ENCODE results near the gene CFAP43. TPM values are rescaled to one million over a fixed set of nuclear protein-coding genes. Genes with fewer than 3 reads are reported as not detected.
A peak's percentile ranks its signal among the peaks of the same experiment; 100 is the strongest.

Gene CFAP43
- total and polyA plus RNA-seq, 9 of the 15 experiments (the other 6 are each of a cell fraction or from before 2014, with no cell fraction given): 0.07 to 0.86 (median 0.11) TPM; not detected in 1

DNA sequence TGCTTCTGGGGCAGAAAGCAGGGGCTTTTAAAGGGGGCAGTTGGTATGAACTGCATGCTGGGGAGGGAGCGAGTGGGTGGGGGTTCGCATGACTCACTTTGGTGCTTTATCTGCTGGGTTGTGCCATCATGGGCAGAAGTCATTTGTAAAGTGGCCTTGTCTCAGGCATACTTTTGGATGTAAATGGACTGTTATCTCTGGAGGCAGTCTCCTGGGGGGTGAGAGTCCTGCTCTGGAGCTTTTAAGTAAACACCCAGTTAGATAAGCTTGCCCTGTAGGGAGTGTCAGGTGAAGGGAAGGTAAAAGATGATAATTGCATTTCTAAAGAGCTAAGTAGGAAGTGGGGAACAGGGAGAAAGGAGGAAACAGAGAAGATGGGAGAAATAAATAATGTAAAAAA is 20.9 kb upstream of the CFAP43 start (continued):
- no peak for TF ChIP-seq ZNF184 (CRISPR knock-in tag; IDR thresholded peaks at IDR 0.05)
- no peak for TF ChIP-seq BMI1 (IDR thresholded peaks at IDR 0.05; ENCODE audit: low read length)
- peak; percentile 95 for TF ChIP-seq CBFA2T3 (IDR thresholded peaks at IDR 0.05)
- TF ChIP-seq NUFIP1 (IDR thresholded peaks at IDR 0.05; ENCODE audit: partially characterized antibody): no peak
- no peak for TF ChIP-seq ZBTB8A (IDR thresholded peaks at IDR 0.05; ENCODE audit: partially characterized antibody)
- TF ChIP-seq ZNF140 (CRISPR knock-in tag; IDR thresholded peaks at IDR 0.05): no peak
- TF ChIP-seq, protein P1, sequence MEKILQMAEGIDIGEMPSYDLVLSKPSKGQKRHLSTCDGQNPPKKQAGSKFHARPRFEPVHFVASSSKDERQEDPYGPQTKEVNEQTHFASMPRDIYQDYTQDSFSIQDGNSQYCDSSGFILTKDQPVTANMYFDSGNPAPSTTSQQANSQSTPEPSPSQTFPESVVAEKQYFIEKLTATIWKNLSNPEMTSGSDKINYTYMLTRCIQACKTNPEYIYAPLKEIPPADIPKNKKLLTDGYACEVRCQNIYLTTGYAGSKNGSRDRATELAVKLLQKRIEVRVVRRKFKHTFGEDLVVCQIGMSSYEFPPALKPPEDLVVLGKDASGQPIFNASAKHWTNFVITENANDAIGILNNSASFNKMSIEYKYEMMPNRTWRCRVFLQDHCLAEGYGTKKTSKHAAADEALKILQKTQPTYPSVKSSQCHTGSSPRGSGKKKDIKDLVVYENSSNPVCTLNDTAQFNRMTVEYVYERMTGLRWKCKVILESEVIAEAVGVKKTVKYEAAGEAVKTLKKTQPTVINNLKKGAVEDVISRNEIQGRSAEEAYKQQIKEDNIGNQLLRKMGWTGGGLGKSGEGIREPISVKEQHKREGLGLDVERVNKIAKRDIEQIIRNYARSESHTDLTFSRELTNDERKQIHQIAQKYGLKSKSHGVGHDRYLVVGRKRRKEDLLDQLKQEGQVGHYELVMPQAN (IDR thresholded peaks at IDR 0.05; ENCODE audit: borderline replicate concordance): no peak
- TF ChIP-seq ZNF408 (CRISPR knock-in tag; IDR thresholded peaks at IDR 0.05; ENCODE audit: low read depth): no peak
- TF ChIP-seq, protein P2, sequence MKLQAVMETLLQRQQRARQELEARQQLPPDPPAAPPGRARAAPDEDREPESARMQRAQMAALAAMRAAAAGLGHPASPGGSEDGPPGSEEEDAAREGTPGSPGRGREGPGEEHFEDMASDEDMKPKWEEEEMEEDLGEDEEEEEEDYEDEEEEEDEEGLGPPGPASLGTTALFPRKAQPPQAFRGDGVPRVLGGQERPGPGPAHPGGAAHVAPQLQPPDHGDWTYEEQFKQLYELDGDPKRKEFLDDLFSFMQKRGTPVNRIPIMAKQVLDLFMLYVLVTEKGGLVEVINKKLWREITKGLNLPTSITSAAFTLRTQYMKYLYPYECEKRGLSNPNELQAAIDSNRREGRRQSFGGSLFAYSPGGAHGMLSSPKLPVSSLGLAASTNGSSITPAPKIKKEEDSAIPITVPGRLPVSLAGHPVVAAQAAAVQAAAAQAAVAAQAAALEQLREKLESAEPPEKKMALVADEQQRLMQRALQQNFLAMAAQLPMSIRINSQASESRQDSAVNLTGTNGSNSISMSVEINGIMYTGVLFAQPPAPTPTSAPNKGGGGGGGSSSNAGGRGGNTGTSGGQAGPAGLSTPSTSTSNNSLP (IDR thresholded peaks at IDR 0.05; ENCODE audit: borderline replicate concordance, low read depth, low read length): no peak
- TF ChIP-seq MXI1 (IDR thresholded peaks at IDR 0.05; ENCODE audit: low read depth, low read length): no peak
- no peak for TF ChIP-seq CBX5 (IDR thresholded peaks at IDR 0.05; ENCODE audit: borderline replicate concordance, low read depth)
- no peak for TF ChIP-seq U2AF2 (optimal IDR thresholded peaks at IDR 0.05; ENCODE audit: low read depth, low read length)
- TF ChIP-seq, protein P3, sequence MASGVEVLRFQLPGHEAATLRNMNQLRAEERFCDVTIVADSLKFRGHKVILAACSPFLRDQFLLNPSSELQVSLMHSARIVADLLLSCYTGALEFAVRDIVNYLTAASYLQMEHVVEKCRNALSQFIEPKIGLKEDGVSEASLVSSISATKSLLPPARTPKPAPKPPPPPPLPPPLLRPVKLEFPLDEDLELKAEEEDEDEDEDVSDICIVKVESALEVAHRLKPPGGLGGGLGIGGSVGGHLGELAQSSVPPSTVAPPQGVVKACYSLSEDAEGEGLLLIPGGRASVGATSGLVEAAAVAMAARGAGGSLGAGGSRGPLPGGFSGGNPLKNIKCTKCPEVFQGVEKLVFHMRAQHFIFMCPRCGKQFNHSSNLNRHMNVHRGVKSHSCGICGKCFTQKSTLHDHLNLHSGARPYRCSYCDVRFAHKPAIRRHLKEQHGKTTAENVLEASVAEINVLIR (CRISPR knock-in tag; IDR thresholded peaks at IDR 0.05): no peak
- TF ChIP-seq FIP1L1 (IDR thresholded peaks at IDR 0.05; ENCODE audit: low read depth, low read length, poor library complexity, severe bottlenecking): no peak
- TF ChIP-seq, protein P4, sequence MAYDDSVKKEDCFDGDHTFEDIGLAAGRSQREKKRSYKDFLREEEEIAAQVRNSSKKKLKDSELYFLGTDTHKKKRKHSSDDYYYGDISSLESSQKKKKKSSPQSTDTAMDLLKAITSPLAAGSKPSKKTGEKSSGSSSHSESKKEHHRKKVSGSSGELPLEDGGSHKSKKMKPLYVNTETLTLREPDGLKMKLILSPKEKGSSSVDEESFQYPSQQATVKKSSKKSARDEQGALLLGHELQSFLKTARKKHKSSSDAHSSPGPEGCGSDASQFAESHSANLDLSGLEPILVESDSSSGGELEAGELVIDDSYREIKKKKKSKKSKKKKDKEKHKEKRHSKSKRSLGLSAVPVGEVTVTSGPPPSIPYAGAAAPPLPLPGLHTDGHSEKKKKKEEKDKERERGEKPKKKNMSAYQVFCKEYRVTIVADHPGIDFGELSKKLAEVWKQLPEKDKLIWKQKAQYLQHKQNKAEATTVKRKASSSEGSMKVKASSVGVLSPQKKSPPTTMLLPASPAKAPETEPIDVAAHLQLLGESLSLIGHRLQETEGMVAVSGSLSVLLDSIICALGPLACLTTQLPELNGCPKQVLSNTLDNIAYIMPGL (CRISPR knock-in tag; IDR thresholded peaks at IDR 0.05): no peak
- TF ChIP-seq, protein P5, sequence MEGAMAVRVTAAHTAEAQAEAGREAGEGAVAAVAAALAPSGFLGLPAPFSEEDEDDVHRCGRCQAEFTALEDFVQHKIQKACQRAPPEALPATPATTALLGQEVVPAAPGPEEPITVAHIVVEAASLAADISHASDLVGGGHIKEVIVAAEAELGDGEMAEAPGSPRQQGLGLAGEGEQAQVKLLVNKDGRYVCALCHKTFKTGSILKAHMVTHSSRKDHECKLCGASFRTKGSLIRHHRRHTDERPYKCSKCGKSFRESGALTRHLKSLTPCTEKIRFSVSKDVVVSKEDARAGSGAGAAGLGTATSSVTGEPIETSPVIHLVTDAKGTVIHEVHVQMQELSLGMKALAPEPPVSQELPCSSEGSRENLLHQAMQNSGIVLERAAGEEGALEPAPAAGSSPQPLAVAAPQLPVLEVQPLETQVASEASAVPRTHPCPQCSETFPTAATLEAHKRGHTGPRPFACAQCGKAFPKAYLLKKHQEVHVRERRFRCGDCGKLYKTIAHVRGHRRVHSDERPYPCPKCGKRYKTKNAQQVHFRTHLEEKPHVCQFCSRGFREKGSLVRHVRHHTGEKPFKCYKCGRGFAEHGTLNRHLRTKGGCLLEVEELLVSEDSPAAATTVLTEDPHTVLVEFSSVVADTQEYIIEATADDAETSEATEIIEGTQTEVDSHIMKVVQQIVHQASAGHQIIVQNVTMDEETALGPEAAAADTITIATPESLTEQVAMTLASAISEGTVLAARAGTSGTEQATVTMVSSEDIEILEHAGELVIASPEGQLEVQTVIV (CRISPR knock-in tag; IDR thresholded peaks at IDR 0.05; ENCODE audit: borderline replicate concordance): no peak
- TF ChIP-seq, protein P6, sequence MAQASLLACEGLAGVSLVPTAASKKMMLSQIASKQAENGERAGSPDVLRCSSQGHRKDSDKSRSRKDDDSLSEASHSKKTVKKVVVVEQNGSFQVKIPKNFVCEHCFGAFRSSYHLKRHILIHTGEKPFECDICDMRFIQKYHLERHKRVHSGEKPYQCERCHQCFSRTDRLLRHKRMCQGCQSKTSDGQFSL (CRISPR knock-in tag; IDR thresholded peaks at IDR 0.05): no peak
- TF ChIP-seq, protein P6 (tag; IDR thresholded peaks at IDR 0.05): peak in 1 of 2 experiments; percentile 53; a peak in 1 of 4 replicates
